ENCODE data around the gene ADCYAP1R1.
A peak's percentile ranks its signal among the peaks of the same experiment; 100 is the strongest.
"Not testable (repeated sequence)": the region's sequence is repeated elsewhere in the genome, so short reads cannot be mapped to it uniquely, and the experiment has no call there.

ADCYAP1R1 gene

DNA sequence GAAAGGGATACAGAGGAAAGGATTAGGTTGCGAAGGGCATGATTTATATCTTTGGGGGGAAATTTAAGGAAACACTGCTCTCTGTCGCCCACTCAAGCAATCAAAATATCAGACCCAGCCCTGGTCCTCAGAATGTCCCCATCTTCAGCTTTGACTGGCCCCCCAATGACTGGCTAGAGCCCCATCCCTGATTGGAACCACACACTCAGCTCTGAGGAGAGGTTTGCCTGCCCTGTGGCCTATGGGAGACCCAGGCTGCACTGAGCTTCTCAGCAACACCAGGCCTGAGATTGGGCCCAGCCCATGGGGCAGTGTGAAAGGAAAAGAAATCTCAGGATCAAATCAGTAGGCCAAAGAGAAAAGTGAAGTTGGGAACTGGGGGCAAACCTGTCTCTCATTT is 69.5 kb downstream of the ADCYAP1R1 start:
- no peak for DNase-seq (ENCODE audit: low spot score)
- H3K27me3 Mint-ChIP-seq (ENCODE audit: low read depth), result peaks cover 10% of the 10 kb centered on the region
- no peaks in the 10 kb centered on the region for H3K9me3 Mint-ChIP-seq
- no peaks in the 10 kb centered on the region for H3K4me1 Mint-ChIP-seq (ENCODE audit: low read depth)
- H3K36me3 Mint-ChIP-seq (ENCODE audit: low read depth), result no peaks in the 10 kb centered on the region
- H3K27ac Mint-ChIP-seq, result no peak overlapping the region
- H3K4me3 Mint-ChIP-seq, result no peak overlapping the region

GRCh38 chr7:31122649-31123058 is 70.5 kb downstream of the ADCYAP1R1 start:
- Mint-ChIP-seq H3K4me1 (ENCODE audit: low read depth) (no peaks in the 10 kb centered on the region), H3K9me3 (no peaks in the 10 kb centered on the region), H3K4me3 (no peak overlapping the region), H3K36me3 (ENCODE audit: low read depth) (no peaks in the 10 kb centered on the region), H3K27ac (no peak overlapping the region), H3K27me3 (ENCODE audit: low read depth) (peaks cover 7% of the 10 kb centered on the region)
- DNase-seq (ENCODE audit: low spot score), result no peak

GRCh38 chr7:31123321-31123720 is 71.2 kb downstream of the ADCYAP1R1 start:
- no peak for DNase-seq (ENCODE audit: low spot score)
- peaks cover 7% of the 10 kb centered on the region for H3K27me3 Mint-ChIP-seq (ENCODE audit: low read depth)
- no peaks in the 10 kb centered on the region for H3K36me3 Mint-ChIP-seq (ENCODE audit: low read depth)
- no peak overlapping the region for H3K27ac Mint-ChIP-seq
- no peaks in the 10 kb centered on the region for H3K9me3 Mint-ChIP-seq
- H3K4me1 Mint-ChIP-seq (ENCODE audit: low read depth), result no peaks in the 10 kb centered on the region
- no peak overlapping the region for H3K4me3 Mint-ChIP-seq

- H3K4me3 Mint-ChIP-seq, result no peak overlapping the region
- H3K36me3 Mint-ChIP-seq (ENCODE audit: low read depth), result no peaks in the 10 kb centered on the region
- peaks cover 7% of the 10 kb centered on the region for H3K27me3 Mint-ChIP-seq (ENCODE audit: low read depth)
- H3K9me3 Mint-ChIP-seq, result no peaks in the 10 kb centered on the region
- no peak overlapping the region for H3K27ac Mint-ChIP-seq
- DNase-seq (ENCODE audit: low spot score), result no peak
- no peaks in the 10 kb centered on the region for H3K4me1 Mint-ChIP-seq (ENCODE audit: low read depth)
Measured at GRCh38 chr7:31123726-31124125, 71.6 kb downstream of the ADCYAP1R1 start.

DNA sequence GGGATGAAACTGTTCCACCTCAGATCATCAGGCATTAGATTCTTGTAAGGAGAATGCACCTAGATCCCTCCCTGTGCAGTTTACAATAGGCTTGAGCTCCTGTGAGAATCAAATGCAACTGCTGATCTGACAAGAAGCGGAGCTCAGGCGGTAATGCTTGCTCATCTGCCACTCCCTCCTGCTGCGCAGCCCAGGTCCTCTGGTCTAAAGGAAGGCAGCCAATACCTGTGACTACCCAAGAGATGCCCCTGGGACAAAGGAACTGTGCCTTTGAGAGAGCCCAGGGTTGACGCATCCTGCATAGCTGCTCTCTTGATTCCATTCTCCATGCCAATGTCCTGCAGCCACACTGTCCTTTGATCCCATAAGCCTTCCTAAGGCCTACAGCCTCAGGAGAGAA is 73.1 kb downstream of the ADCYAP1R1 start:
- Mint-ChIP-seq H3K4me3 (no peak overlapping the region), H3K27ac (no peak overlapping the region), H3K27me3 (ENCODE audit: low read depth) (peaks cover 3% of the 10 kb centered on the region), H3K9me3 (no peaks in the 10 kb centered on the region), H3K36me3 (ENCODE audit: low read depth) (no peaks in the 10 kb centered on the region), H3K4me1 (ENCODE audit: low read depth) (no peaks in the 10 kb centered on the region)
- no peak for DNase-seq (ENCODE audit: low spot score)

DNA sequence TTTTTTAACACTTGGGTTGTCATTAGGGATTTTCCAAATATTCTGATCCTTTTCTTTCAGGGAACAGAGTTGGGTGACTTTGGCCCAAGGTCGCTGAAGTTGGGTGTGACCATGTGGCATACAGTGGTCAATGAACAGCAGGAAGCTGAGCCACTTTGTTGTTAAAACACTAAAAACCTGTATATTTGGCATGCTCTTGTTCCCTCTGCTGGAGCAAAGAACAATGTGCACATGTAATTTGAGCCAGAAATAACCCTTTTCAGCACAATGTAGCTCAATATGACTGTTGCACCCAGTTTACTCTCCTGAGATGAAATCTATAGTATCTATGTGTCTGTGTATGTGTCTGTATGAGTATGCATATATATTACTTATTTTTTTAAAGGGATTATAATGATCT is 74.9 kb downstream of the ADCYAP1R1 start:
- no peak for DNase-seq (ENCODE audit: low spot score)
- H3K4me3 Mint-ChIP-seq, result no peak overlapping the region
- H3K4me1 Mint-ChIP-seq (ENCODE audit: low read depth), result no peaks in the 10 kb centered on the region
- peaks cover 2% of the 10 kb centered on the region for H3K27me3 Mint-ChIP-seq (ENCODE audit: low read depth)
- no peaks in the 10 kb centered on the region for H3K9me3 Mint-ChIP-seq
- H3K36me3 Mint-ChIP-seq (ENCODE audit: low read depth), result no peaks in the 10 kb centered on the region
- no peak overlapping the region for H3K27ac Mint-ChIP-seq

DNA sequence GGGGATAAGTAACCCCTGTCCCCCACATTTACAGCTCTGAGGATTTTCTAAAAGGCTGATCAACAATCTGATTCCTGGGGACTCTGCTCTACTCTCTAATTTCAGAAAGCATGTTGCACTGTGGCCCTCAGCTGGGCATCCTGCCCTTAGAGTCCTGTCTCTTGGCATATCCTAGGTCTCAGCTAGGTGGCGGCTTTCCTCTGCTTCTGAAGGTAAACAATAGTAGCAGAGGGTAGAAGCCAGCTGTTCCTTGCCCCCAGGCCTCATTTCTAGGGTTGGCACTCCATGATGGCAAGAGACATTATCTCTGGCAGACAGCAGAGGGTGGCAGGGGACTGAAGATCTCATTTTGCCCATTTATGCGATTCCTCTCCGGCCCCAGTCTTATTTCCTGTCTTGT is 77.0 kb downstream of the ADCYAP1R1 start:
- Mint-ChIP-seq H3K4me3 (no peak overlapping the region), H3K27me3 (ENCODE audit: low read depth) (no peaks in the 10 kb centered on the region), H3K27ac (no peak overlapping the region), H3K9me3 (no peaks in the 10 kb centered on the region), H3K36me3 (ENCODE audit: low read depth) (no peaks in the 10 kb centered on the region), H3K4me1 (ENCODE audit: low read depth) (no peaks in the 10 kb centered on the region)
- no peak for DNase-seq (ENCODE audit: low spot score)

DNA sequence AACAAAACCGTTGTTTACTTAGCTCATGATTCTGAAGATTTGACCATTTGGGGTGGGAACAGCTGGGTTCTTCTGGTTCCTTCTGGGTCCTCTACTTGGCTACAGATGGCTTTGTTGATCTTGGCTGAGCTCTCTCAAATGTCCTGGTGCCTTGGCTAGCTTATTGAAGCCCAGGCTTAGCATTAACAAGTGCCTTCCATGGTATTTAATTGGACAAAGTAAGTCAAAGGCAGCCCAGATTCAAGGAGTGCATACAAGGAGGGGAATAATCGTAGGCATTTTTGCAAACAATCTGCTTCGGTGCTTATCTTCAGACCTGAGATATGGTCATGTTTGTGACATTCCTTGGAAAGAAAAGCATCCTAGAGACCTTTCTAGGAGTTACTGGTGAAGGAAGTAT is 81.4 kb downstream of the ADCYAP1R1 start:
- DNase-seq (ENCODE audit: low spot score), result no peak
- H3K4me3 Mint-ChIP-seq, result no peak overlapping the region
- no peaks in the 10 kb centered on the region for H3K36me3 Mint-ChIP-seq (ENCODE audit: low read depth)

GRCh38 chr7:31134246-31135188 is 82.4 kb downstream of the ADCYAP1R1 start:
- no peaks in the 10 kb centered on the region for H3K9me3 Mint-ChIP-seq
- DNase-seq (ENCODE audit: low spot score), result peak; percentile 19
- H3K4me1 Mint-ChIP-seq (ENCODE audit: low read depth), result no peaks in the 10 kb centered on the region
- H3K4me3 Mint-ChIP-seq, result no peak overlapping the region
- no peaks in the 10 kb centered on the region for H3K27me3 Mint-ChIP-seq (ENCODE audit: low read depth)
- H3K36me3 Mint-ChIP-seq (ENCODE audit: low read depth), result no peaks in the 10 kb centered on the region
- H3K27ac Mint-ChIP-seq, result no peak overlapping the region

More for the DNA sequence above, 81.4 kb downstream of the ADCYAP1R1 start:
- no peak overlapping the region for H3K27ac Mint-ChIP-seq
- H3K9me3 Mint-ChIP-seq, result no peaks in the 10 kb centered on the region
- H3K4me1 Mint-ChIP-seq (ENCODE audit: low read depth), result no peaks in the 10 kb centered on the region
- H3K27me3 Mint-ChIP-seq (ENCODE audit: low read depth), result no peaks in the 10 kb centered on the region

- no peaks in the 10 kb centered on the region for H3K4me1 Mint-ChIP-seq (ENCODE audit: low read depth)
- no peak overlapping the region for H3K4me3 Mint-ChIP-seq
- no peaks in the 10 kb centered on the region for H3K36me3 Mint-ChIP-seq (ENCODE audit: low read depth)
- H3K27me3 Mint-ChIP-seq (ENCODE audit: low read depth), result peaks cover 2% of the 10 kb centered on the region
- no peak overlapping the region for H3K27ac Mint-ChIP-seq
- H3K9me3 Mint-ChIP-seq, result no peaks in the 10 kb centered on the region
- no peak for DNase-seq (ENCODE audit: low spot score)
Measured at GRCh38 chr7:31137234-31137633, 85.1 kb downstream of the ADCYAP1R1 start.

DNA sequence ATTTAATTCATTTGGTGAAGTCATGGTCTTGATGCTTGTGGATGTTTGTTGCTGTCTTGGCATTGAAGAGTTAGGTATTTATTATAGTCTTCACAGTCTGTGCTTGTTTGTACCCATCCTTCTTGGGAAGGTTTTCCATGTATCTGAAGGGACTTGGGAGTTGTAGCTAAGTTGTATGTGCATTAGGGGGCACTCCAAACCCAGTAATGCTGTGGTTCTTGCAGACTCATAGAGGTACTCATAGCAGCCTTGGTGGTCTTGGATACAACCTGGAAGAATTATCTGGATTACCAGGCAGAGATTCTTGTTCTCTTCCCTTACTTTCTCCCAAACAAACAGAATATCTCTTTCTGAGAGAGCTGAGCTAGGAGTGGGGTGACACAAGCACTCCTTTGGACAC is 93.2 kb downstream of the ADCYAP1R1 start:
- no peak overlapping the region for H3K27ac Mint-ChIP-seq
- H3K36me3 Mint-ChIP-seq (ENCODE audit: low read depth), result no peaks in the 10 kb centered on the region
- peaks cover 8% of the 10 kb centered on the region for H3K27me3 Mint-ChIP-seq (ENCODE audit: low read depth)
- H3K9me3 Mint-ChIP-seq, result no peaks in the 10 kb centered on the region
- H3K4me3 Mint-ChIP-seq, result no peak overlapping the region
- H3K4me1 Mint-ChIP-seq (ENCODE audit: low read depth), result no peaks in the 10 kb centered on the region
- no peak for DNase-seq (ENCODE audit: low spot score)

DNA sequence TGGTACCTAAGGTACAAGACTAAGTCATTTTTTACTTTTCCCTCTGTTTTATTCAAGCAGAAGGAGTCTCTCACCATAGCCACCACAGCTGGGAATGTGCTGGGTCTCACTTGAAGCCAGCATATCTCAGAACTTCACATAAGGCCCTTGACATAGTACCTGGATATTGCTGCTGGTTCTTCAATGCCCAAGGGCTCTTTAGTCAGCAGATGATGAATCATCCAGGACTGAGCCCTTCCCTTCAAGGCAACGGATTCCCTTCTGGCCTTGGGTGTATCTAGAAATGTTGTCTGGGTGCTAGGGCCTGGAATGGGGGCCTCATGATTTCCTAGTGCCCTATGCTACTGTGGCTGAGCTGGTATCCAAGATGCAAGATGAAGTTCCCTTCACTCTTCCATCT is 93.9 kb downstream of the ADCYAP1R1 start:
- Mint-ChIP-seq H3K27me3 (ENCODE audit: low read depth) (peaks cover 6% of the 10 kb centered on the region), H3K4me1 (ENCODE audit: low read depth) (no peaks in the 10 kb centered on the region), H3K27ac (no peak overlapping the region), H3K9me3 (no peaks in the 10 kb centered on the region), H3K36me3 (ENCODE audit: low read depth) (no peaks in the 10 kb centered on the region), H3K4me3 (no peak overlapping the region)
- no peak for DNase-seq (ENCODE audit: low spot score)

- Mint-ChIP-seq H3K27ac (no peak overlapping the region), H3K4me1 (ENCODE audit: low read depth) (no peaks in the 10 kb centered on the region), H3K9me3 (no peaks in the 10 kb centered on the region), H3K36me3 (ENCODE audit: low read depth) (no peaks in the 10 kb centered on the region), H3K27me3 (ENCODE audit: low read depth) (peaks cover 6% of the 10 kb centered on the region), H3K4me3 (no peak overlapping the region)
- DNase-seq (ENCODE audit: low spot score), result no peak
Measured at GRCh38 chr7:31146538-31146937, 94.4 kb downstream of the ADCYAP1R1 start.

- H3K9me3 Mint-ChIP-seq, result no peaks in the 10 kb centered on the region
- DNase-seq (ENCODE audit: low spot score), result no peak
- no peaks in the 10 kb centered on the region for H3K36me3 Mint-ChIP-seq (ENCODE audit: low read depth)
- no peaks in the 10 kb centered on the region for H3K4me1 Mint-ChIP-seq (ENCODE audit: low read depth)
- no peak overlapping the region for H3K4me3 Mint-ChIP-seq
- H3K27me3 Mint-ChIP-seq (ENCODE audit: low read depth), result no peaks in the 10 kb centered on the region
- no peak overlapping the region for H3K27ac Mint-ChIP-seq
Measured at GRCh38 chr7:31151849-31152248, 99.7 kb downstream of the ADCYAP1R1 start.

GRCh38 chr7:31153318-31153717 is 101.2 kb downstream of the ADCYAP1R1 start:
- not testable (repeated sequence) for H3K9me3 Mint-ChIP-seq; H3K4me3 Mint-ChIP-seq; DNase-seq (ENCODE audit: low spot score); H3K27me3 Mint-ChIP-seq (ENCODE audit: low read depth); H3K36me3 Mint-ChIP-seq (ENCODE audit: low read depth); H3K4me1 Mint-ChIP-seq (ENCODE audit: low read depth); H3K27ac Mint-ChIP-seq

All from T-helper 2 cell treated with Interferon-gamma antibody and Interleukin-4, amounts not matched to agents 5 μg/mL and 100 μg/mL, for 36 hours (primary cell).